Esophagus squamous epithelium (tissue), 4 donors: ENCODE measurements around the gene PGC.

ENCODE experiments used
- CTCF ChIP-seq, 6 experiments: fragments of 450-650 bp in 4 of 6; fragments of 200-600 bp in 2 of 6; sonication (generic) in 2 of 6; IDR thresholded peaks; one replicate each; pipeline ENCODE4 v1.5.1; 2016 to 2019; ENCODE audit warnings: antibody characterized with exemption in 6 of 6, mild to moderate bottlenecking in 4 of 6, moderate library complexity in 4 of 6
- POLR2A ChIP-seq, 4 donors: fragments of 450-650 bp; IDR thresholded peaks; one replicate each; pipeline ENCODE4 v1.6.1; 2017; ENCODE audit warnings: antibody characterized with exemption in 4 of 4, mild to moderate bottlenecking in 4 of 4, moderate library complexity in 3 of 4

- no peak for TF ChIP-seq POLR2A (IDR thresholded peaks at IDR 0.05)
- TF ChIP-seq CTCF (IDR thresholded peaks at IDR 0.05), result no peak
Measured at GRCh38 chr6:41748102-41748477, 893 bp upstream of the PGC start.
